HCT116 (cell line): Measurements from ENCODE around the gene SAMD4B. TPM values are rescaled to one million over a fixed set of nuclear protein-coding genes. Genes with fewer than 3 reads are reported as not detected.

Experiments
- ATAC-seq: fragments of 200-7000 bp; cut with Tn5 transposase; 2 replicates; pipeline ENCODE4 v1.9.1; 2020; ENCODE audit warnings: mild to moderate bottlenecking, moderate library complexity
- BruUV-seq: library from RNA; stranded (reverse); fragments of 400-500 nt; replicated peaks from 2 replicates; lab custom pipeline; 2021; lab: Mats Ljungman, UMichigan
- CTCF ChIA-PET: fragments of 300-600 bp; sonication (Branson Sonifier 250); formaldehyde crosslinking; loops from one replicate; lab custom pipeline; 2021; ENCODE audit warnings: antibody characterized with exemption; lab: Charles Lee
- POLR2A ChIA-PET: fragments of 300-600, 350-600 bp; sonication (Branson Sonifier 250); formaldehyde crosslinking; loops from one replicate; lab custom pipeline; 2021; ENCODE audit warnings: antibody characterized with exemption; lab: Charles Lee
- RAD21 ChIA-PET, 2 experiments: fragments of 300-600 bp; sonication (Branson Sonifier 250); formaldehyde crosslinking; loops; one replicate each; lab custom pipeline; 2023; ENCODE audit warnings: low total read pairs in 2 of 2; ENCODE audit not compliant: uncharacterized antibody in 2 of 2, unreplicated experiment in 2 of 2, low non-redundant PET in 1 of 2; lab: Charles Lee
- DNase-seq: peaks from one replicate; pipeline ENCODE4 v3.0.0-alpha.2; 2010; ENCODE audit warnings: low read depth, low spot score
- H2AFZ ChIP-seq: fragments of 200-600 bp; shearing (Covaris generic), sonication (generic); 2 replicates; pipeline ENCODE4 v1.6.1; 2017; ENCODE audit warnings: low read depth, mixed run types, mixed read lengths, antibody characterized with exemption, low read length; ENCODE audit not compliant: poor library complexity, severe bottlenecking
- H3K27ac ChIP-seq: 2 replicates; pipeline ENCODE4 v1.5.1; 2012; ENCODE audit warnings: low read depth, low read length
- H3K27me3 ChIP-seq: fragments of 200-600 bp; sonication (generic); 2 replicates; pipeline ENCODE4 v1.6.1; 2016; ENCODE audit warnings: mixed run types, low read length, mixed read lengths; ENCODE audit not compliant: insufficient read depth
- H3K36me3 ChIP-seq, 2 experiments: fragments of 200-500 bp in 1 of 2; fragments of 200-600 bp in 1 of 2; sonication (Bioruptor generic) in 1 of 2; sonication (generic) in 1 of 2; 2 replicates each; pipeline versions ENCODE4 v1.5.1 to v1.6.1; 2014 to 2016; ENCODE audit warnings: low read length in 2 of 2, inconsistent platforms in 1 of 2, mixed read lengths in 1 of 2, mixed run types in 1 of 2; ENCODE audit not compliant: insufficient read depth in 2 of 2, control insufficient read depth in 1 of 2
- H3K4me1 ChIP-seq, 2 experiments: fragments of 200-600 bp in 1 of 2; sonication (generic) in 1 of 2; 2 replicates each; pipeline versions ENCODE4 v1.5.1 to v1.6.1; 2012 to 2017; ENCODE audit warnings: low read length in 2 of 2, inconsistent platforms in 1 of 2, mild to moderate bottlenecking in 1 of 2, mixed read lengths in 1 of 2, mixed run types in 1 of 2, moderate library complexity in 1 of 2; ENCODE audit not compliant: insufficient read depth in 2 of 2, control insufficient read depth in 1 of 2
- H3K4me2 ChIP-seq: fragments of 200-600 bp; sonication (generic); 2 replicates; pipeline ENCODE4 v1.6.1; 2017; ENCODE audit warnings: mixed run types, low read length, mixed read lengths
- H3K4me3 ChIP-seq, 2 experiments: fragments of 200-600 bp in 1 of 2; sonication (generic) in 1 of 2; replicated peaks in 1 of 2; 2 replicates each; pipeline ENCODE4 v1.5.1; 2011 to 2016; ENCODE audit warnings: low read length in 2 of 2, control low read depth in 1 of 2, low read depth in 1 of 2, mild to moderate bottlenecking in 1 of 2, mixed read lengths in 1 of 2, mixed run types in 1 of 2
- H3K79me2 ChIP-seq: fragments of 200-600 bp; sonication (generic); 2 replicates; pipeline ENCODE4 v1.6.1; 2017; ENCODE audit warnings: mild to moderate bottlenecking, mixed run types, low read length, moderate library complexity, mixed read lengths; ENCODE audit not compliant: insufficient read depth
- H3K9ac ChIP-seq: fragments of 200-600 bp; sonication (generic); 2 replicates; pipeline ENCODE4 v1.6.1; 2016; ENCODE audit warnings: low read length, mixed read lengths
- H3K9me2 ChIP-seq: fragments of 200-600 bp; sonication (generic), shearing (Covaris generic); 2 replicates; pipeline ENCODE4 v1.6.1; 2017; ENCODE audit warnings: mixed run types, mild to moderate bottlenecking, moderate library complexity; ENCODE audit not compliant: insufficient read depth
- H3K9me3 ChIP-seq, 2 experiments: fragments of 200-500 bp in 1 of 2; fragments of 200-600 bp in 1 of 2; sonication (Bioruptor generic) in 1 of 2; sonication (generic) in 1 of 2; 2 replicates each; pipeline ENCODE4 v1.6.1; 2014 to 2017; ENCODE audit warnings: low read length in 2 of 2, mixed read lengths in 2 of 2, inconsistent platforms in 1 of 2, low read depth in 1 of 2, mild to moderate bottlenecking in 1 of 2, mixed run types in 1 of 2, moderate library complexity in 1 of 2; ENCODE audit not compliant: control insufficient read depth in 1 of 2, insufficient read depth in 1 of 2
- H4K20me1 ChIP-seq: fragments of 200-600 bp; sonication (generic), shearing (Covaris generic); 2 replicates; pipeline ENCODE4 v1.6.1; 2017; ENCODE audit warnings: mixed run types, mild to moderate bottlenecking, moderate library complexity; ENCODE audit not compliant: insufficient read depth
- REST ChIP-seq: IDR thresholded peaks from 2 replicates; pipeline ENCODE4 v1.6.1; 2012; ENCODE audit warnings: low read depth
- SRF ChIP-seq: IDR thresholded peaks from 2 replicates; pipeline ENCODE4 v1.6.1; 2012; ENCODE audit warnings: low read depth
- TCF7L2 ChIP-seq: IDR thresholded peaks from 2 replicates; pipeline ENCODE4 v1.7.0; 2011; ENCODE audit warnings: borderline replicate concordance, inconsistent platforms; ENCODE audit not compliant: insufficient read depth, insufficient read length; ENCODE audit errors: extremely low read depth
- YY1 ChIP-seq: IDR thresholded peaks from 2 replicates; pipeline ENCODE4 v1.6.1; 2011; ENCODE audit warnings: low read length, low read depth, moderate library complexity, mild to moderate bottlenecking; ENCODE audit not compliant: insufficient replicate concordance; ENCODE audit errors: extremely low read depth
- intact Hi-C: fragments of 100-400 bp; cut with micrococcal nuclease; formaldehyde crosslinking; loops from 2 replicates; pipeline ENCODE4 v1.10.0; 2022
- total RNA-seq: library from RNA; stranded (reverse); gene quantifications from one replicate; pipeline ENCODE4 v1.2.1, GENCODE V29; 2021; ENCODE audit not compliant: unreplicated experiment
- TF ChIP-seq, protein P1 (sequence below), 3 experiments: fragments of 200-600 bp in 1 of 3; sonication (generic) in 1 of 3; IDR thresholded peaks in 2 of 3; conservative IDR thresholded peaks in 1 of 3; 2 replicates each; pipeline ENCODE4 v1.5.1; 2012 to 2017; ENCODE audit warnings: low read depth in 2 of 3, low read length in 2 of 3, antibody characterized with exemption in 1 of 3, borderline replicate concordance in 1 of 3, control low read depth in 1 of 3, mild to moderate bottlenecking in 1 of 3, mixed read lengths in 1 of 3, mixed run types in 1 of 3, moderate library complexity in 1 of 3; ENCODE audit not compliant: insufficient read depth in 1 of 3
- TF ChIP-seq, protein P2 (sequence below): IDR thresholded peaks from 2 replicates; pipeline ENCODE4 v1.6.1; 2011; ENCODE audit warnings: mild to moderate bottlenecking, low read length, moderate library complexity; ENCODE audit not compliant: insufficient replicate concordance; ENCODE audit errors: extremely low read depth

SAMD4B gene
- total RNA-seq, 1 experiment from 2014 or later, result 127 TPM

DNA sequence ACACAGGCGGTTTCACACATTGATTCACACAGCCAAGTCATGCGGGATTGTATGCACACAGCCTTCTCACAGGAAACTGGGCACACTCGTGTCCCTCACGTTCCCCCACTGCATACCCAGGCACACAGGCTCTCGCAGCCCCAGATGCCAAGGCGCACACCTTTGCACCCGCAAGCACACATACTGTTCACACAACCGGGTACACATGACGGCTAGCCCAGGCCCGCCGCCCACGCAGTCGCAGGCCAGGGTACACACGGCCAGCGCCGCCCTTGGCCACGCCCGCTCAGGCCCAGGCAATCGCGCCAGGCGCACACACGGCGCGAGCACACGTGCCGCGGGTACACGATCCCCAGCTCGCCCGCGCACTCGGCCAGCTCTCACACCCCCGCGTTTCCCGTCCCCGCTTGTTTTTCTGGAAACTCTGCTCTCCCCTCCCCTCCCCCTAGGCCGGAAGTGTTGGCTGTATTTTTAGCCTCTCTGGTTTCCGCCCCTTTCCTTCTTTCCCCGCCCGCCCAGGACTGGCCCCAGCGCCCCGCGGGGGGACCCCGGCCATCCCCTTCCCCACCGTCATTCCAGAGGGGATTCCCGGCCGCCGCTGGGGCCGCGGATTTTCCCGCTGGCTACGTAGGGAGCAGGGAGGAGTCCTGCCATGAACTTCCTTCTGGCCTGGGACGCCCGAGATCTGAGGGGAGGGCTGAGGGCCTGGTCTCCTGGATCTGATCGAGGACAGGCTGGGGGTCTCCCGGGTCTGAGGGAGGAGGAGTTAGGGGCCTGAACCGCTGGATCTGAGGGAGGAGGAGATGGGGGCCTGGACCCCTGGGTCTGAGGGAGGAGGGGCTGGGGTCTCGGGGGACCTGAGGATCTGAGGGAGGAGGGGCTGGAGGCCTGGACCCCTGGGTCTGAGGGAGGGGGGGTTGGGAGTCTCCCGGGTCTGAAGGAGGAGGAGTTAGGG, 60.4 kb downstream of the SAMD4B start (continued):
- TF ChIP-seq, protein P1, sequence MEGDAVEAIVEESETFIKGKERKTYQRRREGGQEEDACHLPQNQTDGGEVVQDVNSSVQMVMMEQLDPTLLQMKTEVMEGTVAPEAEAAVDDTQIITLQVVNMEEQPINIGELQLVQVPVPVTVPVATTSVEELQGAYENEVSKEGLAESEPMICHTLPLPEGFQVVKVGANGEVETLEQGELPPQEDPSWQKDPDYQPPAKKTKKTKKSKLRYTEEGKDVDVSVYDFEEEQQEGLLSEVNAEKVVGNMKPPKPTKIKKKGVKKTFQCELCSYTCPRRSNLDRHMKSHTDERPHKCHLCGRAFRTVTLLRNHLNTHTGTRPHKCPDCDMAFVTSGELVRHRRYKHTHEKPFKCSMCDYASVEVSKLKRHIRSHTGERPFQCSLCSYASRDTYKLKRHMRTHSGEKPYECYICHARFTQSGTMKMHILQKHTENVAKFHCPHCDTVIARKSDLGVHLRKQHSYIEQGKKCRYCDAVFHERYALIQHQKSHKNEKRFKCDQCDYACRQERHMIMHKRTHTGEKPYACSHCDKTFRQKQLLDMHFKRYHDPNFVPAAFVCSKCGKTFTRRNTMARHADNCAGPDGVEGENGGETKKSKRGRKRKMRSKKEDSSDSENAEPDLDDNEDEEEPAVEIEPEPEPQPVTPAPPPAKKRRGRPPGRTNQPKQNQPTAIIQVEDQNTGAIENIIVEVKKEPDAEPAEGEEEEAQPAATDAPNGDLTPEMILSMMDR (IDR thresholded peaks at IDR 0.05 in 2 of 3, conservative IDR thresholded peaks at IDR 0.05 in 1 of 3; ENCODE audit: borderline replicate concordance in 1 of 3, insufficient read depth in 1 of 3, low read depth in 2 of 3, low read length in 2 of 3), result no peak
- no peak for TF ChIP-seq TCF7L2

DNA sequence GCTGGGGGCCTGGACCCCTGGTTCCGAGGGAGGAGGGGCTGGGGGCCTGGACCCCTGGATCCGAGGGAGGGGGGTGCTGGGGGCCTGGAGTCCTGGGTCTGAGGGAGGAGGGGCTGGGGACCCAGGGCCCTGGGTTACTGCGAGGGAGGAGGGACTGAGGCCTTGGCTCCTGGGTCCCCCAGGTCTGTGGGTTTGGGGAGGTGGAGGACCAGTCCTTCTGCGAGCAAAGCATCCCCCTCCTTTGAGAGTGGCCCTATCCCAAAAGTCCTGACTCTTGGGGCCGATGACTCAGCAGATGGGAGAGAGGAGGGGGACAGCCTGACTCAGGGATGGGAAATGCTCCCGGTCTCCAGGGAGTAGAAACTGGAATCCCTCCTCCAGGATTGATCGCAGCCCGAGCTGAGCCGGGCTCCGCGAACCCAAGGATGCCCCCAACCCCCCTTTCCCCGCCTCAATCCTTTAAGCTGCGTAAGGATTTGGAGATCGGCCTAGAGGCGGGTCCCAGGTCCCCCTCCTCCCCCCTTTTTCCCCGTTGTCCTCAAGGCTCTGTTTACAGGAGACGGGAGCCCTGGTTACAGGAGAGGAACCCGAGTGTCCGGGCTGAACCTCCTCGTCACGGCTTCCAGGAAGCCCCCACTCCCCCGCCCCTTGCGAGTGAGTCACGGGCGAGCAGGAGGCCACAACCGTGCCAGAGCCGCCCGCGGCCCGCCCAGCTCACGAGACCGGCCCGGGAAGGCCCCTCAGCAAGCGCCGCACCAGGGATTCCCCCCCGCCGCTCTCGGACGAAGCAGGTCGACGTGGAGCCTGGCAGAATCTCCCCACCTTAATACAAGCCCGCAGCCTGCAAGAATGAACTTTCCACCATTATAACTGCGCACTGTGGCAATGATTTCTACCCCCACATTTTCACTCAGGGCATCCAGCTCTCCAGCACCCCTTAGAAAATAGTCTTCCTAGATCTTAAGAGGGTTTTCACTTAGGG, 61.4 kb downstream of the SAMD4B start:
- BruUV-seq, result TSS peak; percentile 40
- RAD21 ChIA-PET, result no interaction called here
- CTCF ChIA-PET, result interaction anchor here (0.6 kb wide), 1 partner anchor 365 kb away, joined by 3 read pairs; no protein-coding TSS in a partner anchor
- peak overlapping the region; percentile 92 for H3K4me2 ChIP-seq
- ATAC-seq, result peak; percentile 55
- H4K20me1 ChIP-seq, result peaks cover 5% of the 10 kb centered on the region; the same call in 1 of the 2 replicates
- peak overlapping the region; percentile 97 for H3K9ac ChIP-seq
- H3K4me1 ChIP-seq, result peaks cover 53 to 88% of the 10 kb centered on the region in 2 experiments
- H3K79me2 ChIP-seq, result peaks cover 34% of the 10 kb centered on the region
- peak overlapping the region; percentile 99 for H3K27ac ChIP-seq
- POLR2A ChIA-PET, result interaction anchor here (0.6 to 2.1 kb wide), 7 partner anchors 12 to 448 kb away, joined by 3 to 19 read pairs (median 4); partner anchors contain the start of genes MED29, PAF1 and RPS16
- DNase-seq, result peak; percentile 92
- H3K4me3 ChIP-seq, result peak overlapping the region; percentile 43 to 56
- H2AFZ ChIP-seq, result no peak overlapping the region
- H3K9me3 ChIP-seq, result no peaks in the 10 kb centered on the region
- peaks cover 2 to 11% of the 10 kb centered on the region in 2 experiments; a peak in 1 of 4 replicates for H3K36me3 ChIP-seq
- intact Hi-C loops, result no loop called here
- H3K9me2 ChIP-seq, result no peaks in the 10 kb centered on the region
- no peaks in the 10 kb centered on the region for H3K27me3 ChIP-seq
- TF ChIP-seq TCF7L2 (peak; percentile 70), SRF (no peak), YY1 (no peak), REST (no peak)
- TF ChIP-seq, protein P2, sequence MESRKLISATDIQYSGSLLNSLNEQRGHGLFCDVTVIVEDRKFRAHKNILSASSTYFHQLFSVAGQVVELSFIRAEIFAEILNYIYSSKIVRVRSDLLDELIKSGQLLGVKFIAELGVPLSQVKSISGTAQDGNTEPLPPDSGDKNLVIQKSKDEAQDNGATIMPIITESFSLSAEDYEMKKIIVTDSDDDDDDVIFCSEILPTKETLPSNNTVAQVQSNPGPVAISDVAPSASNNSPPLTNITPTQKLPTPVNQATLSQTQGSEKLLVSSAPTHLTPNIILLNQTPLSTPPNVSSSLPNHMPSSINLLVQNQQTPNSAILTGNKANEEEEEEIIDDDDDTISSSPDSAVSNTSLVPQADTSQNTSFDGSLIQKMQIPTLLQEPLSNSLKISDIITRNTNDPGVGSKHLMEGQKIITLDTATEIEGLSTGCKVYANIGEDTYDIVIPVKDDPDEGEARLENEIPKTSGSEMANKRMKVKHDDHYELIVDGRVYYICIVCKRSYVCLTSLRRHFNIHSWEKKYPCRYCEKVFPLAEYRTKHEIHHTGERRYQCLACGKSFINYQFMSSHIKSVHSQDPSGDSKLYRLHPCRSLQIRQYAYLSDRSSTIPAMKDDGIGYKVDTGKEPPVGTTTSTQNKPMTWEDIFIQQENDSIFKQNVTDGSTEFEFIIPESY, result no peak
